HepG2 (cell line): ENCODE results near the gene EPHB4. TPM values are rescaled to one million over a fixed set of nuclear protein-coding genes. Genes with fewer than 3 reads are reported as not detected.
A peak's percentile ranks its signal among the peaks of the same experiment; 100 is the strongest.

ENCODE experiments used
- ADNP ChIP-seq: sonication (generic); formaldehyde crosslinking; IDR thresholded peaks from 2 replicates; pipeline ENCODE4 v1.4.0; 2020; ENCODE audit warnings: missing genetic modification reagents
- ARHGAP35 ChIP-seq: sonication (generic); formaldehyde crosslinking; IDR thresholded peaks from 2 replicates; pipeline ENCODE4 v1.9.0; 2022; ENCODE audit warnings: mild to moderate bottlenecking, inconsistent platforms, moderate library complexity, missing genetic modification reagents, borderline replicate concordance
- ARNT2 ChIP-seq: sonication (generic); formaldehyde crosslinking; IDR thresholded peaks from 2 replicates; pipeline ENCODE4 v1.8.0; 2022; ENCODE audit warnings: mild to moderate bottlenecking, low read depth, missing genetic modification reagents, moderate library complexity
- CSRNP2 ChIP-seq: sonication (generic); formaldehyde crosslinking; conservative IDR thresholded peaks from 2 replicates; pipeline ENCODE4 v1.8.0; 2022; ENCODE audit warnings: low read depth, missing genetic modification reagents
- FOXO1 ChIP-seq: sonication (generic); formaldehyde crosslinking; IDR thresholded peaks from 2 replicates; pipeline ENCODE4 v1.4.0; 2020; ENCODE audit warnings: missing genetic modification reagents
- GLI4 ChIP-seq: sonication (generic); formaldehyde crosslinking; IDR thresholded peaks from 2 replicates; pipeline ENCODE4 v1.5.1; 2020; ENCODE audit warnings: missing genetic modification reagents, mild to moderate bottlenecking, moderate library complexity, borderline replicate concordance
- MXI1 ChIP-seq: IDR thresholded peaks from 3 replicates; pipeline ENCODE4 v1.6.1; 2012; ENCODE audit warnings: low read depth, low read length, inconsistent platforms, borderline replicate concordance
- SP1 ChIP-seq, 2 experiments: fragments of 450-650 bp in 1 of 2; sonication (generic) in 1 of 2; formaldehyde crosslinking in 1 of 2; IDR thresholded peaks; 2 replicates each; pipeline versions ENCODE4 v1.4.0 to v1.6.1; 2016 to 2020; ENCODE audit warnings: missing genetic modification reagents in 1 of 2
- ZIK1 ChIP-seq: sonication (generic); formaldehyde crosslinking; IDR thresholded peaks from 2 replicates; pipeline ENCODE4 v1.5.0; 2020; ENCODE audit warnings: mild to moderate bottlenecking, low read depth, missing genetic modification reagents, borderline replicate concordance
- ZNF101 ChIP-seq: sonication (generic); formaldehyde crosslinking; IDR thresholded peaks from 2 replicates; pipeline ENCODE4 v1.4.0; 2020; ENCODE audit warnings: mild to moderate bottlenecking, low read depth, missing genetic modification reagents, borderline replicate concordance
- ZNF12 ChIP-seq: sonication (generic); formaldehyde crosslinking; IDR thresholded peaks from 2 replicates; pipeline ENCODE4 v1.5.0; 2020; ENCODE audit warnings: missing genetic modification reagents
- ZNF274 ChIP-seq: sonication (generic); formaldehyde crosslinking; IDR thresholded peaks from 2 replicates; pipeline ENCODE4 v1.5.1; 2020; ENCODE audit warnings: mild to moderate bottlenecking, missing genetic modification reagents
- ZNF30 ChIP-seq: sonication (generic); formaldehyde crosslinking; IDR thresholded peaks from 2 replicates; pipeline ENCODE4 v1.5.0; 2020; ENCODE audit warnings: mild to moderate bottlenecking, missing genetic modification reagents
- ZNF432 ChIP-seq: sonication (generic); formaldehyde crosslinking; IDR thresholded peaks from 2 replicates; pipeline ENCODE4 v1.5.0; 2020; ENCODE audit warnings: missing genetic modification reagents, mild to moderate bottlenecking, borderline replicate concordance
- ZNF468 ChIP-seq: sonication (generic); formaldehyde crosslinking; IDR thresholded peaks from 2 replicates; pipeline ENCODE4 v1.8.0; 2022; ENCODE audit warnings: mild to moderate bottlenecking, moderate library complexity, missing genetic modification reagents
- ZNF501 ChIP-seq: sonication (generic); formaldehyde crosslinking; IDR thresholded peaks from 2 replicates; pipeline ENCODE4 v1.5.1; 2020; ENCODE audit warnings: mild to moderate bottlenecking, moderate library complexity, missing genetic modification reagents
- ZNF556 ChIP-seq: sonication (generic); formaldehyde crosslinking; IDR thresholded peaks from 2 replicates; pipeline ENCODE4 v1.4.0; 2020; ENCODE audit warnings: mild to moderate bottlenecking, missing genetic modification reagents, borderline replicate concordance
- ZNF598 ChIP-seq: sonication (generic); formaldehyde crosslinking; IDR thresholded peaks from 2 replicates; pipeline ENCODE4 v1.5.1; 2020; ENCODE audit warnings: mild to moderate bottlenecking, missing genetic modification reagents, borderline replicate concordance
- ZNF781 ChIP-seq: sonication (generic); formaldehyde crosslinking; IDR thresholded peaks from 2 replicates; pipeline ENCODE4 v1.5.1; 2020; ENCODE audit warnings: borderline replicate concordance, mild to moderate bottlenecking, missing genetic modification reagents; ENCODE audit errors: not compliant biosample characterization
- ZNF790 ChIP-seq: sonication (generic); formaldehyde crosslinking; IDR thresholded peaks from 2 replicates; pipeline ENCODE4 v1.8.0; 2022; ENCODE audit warnings: missing genetic modification reagents, mild to moderate bottlenecking, borderline replicate concordance
- ZNF878 ChIP-seq: sonication (generic); formaldehyde crosslinking; IDR thresholded peaks from 2 replicates; pipeline ENCODE4 v1.8.1; 2023; ENCODE audit warnings: mild to moderate bottlenecking, missing genetic modification reagents, moderate library complexity
- ZSCAN12 ChIP-seq: sonication (generic); formaldehyde crosslinking; IDR thresholded peaks from 2 replicates; pipeline ENCODE4 v1.9.0; 2021; ENCODE audit warnings: mild to moderate bottlenecking, missing genetic modification reagents
- polyA plus RNA-seq, 8 experiments: library from polyadenylated mRNA; depleted of rRNA in 3 of 8; stranded (reverse) in 7 of 8; unstranded in 1 of 8; fragments of >200 nt; fragmentation: Illumina TruSeq in 4 of 8; extraction: Trizol in 4 of 8; gene quantifications; 2 replicates each; pipeline versions ENCODE4 v1.2.1 to v1.2.3, GENCODE V29; 2011 to 2016; ENCODE audit warnings: low read depth in 4 of 8, missing spikeins in 1 of 8, mixed read lengths in 1 of 8; ENCODE audit not compliant: insufficient read depth in 1 of 8
- total RNA-seq, 5 experiments: library from RNA; depleted of rRNA; stranded (reverse); fragments of >200 nt; fragmentation: Illumina TruSeq; extraction: Trizol; gene quantifications; 2 replicates each; pipeline ENCODE4 v1.2.3, GENCODE V29; 2016; ENCODE audit warnings: low read depth in 1 of 5
- TF ChIP-seq, protein P1 (sequence below): IDR thresholded peaks from 2 replicates; pipeline ENCODE4 v1.6.1; 2012; ENCODE audit warnings: inconsistent platforms
- TF ChIP-seq, protein P2 (sequence below): sonication (generic); formaldehyde crosslinking; IDR thresholded peaks from 2 replicates; pipeline ENCODE4 v1.8.0; 2022; ENCODE audit warnings: missing genetic modification reagents, mild to moderate bottlenecking, moderate library complexity, borderline replicate concordance
- TF ChIP-seq, protein P3 (sequence below): sonication (generic); formaldehyde crosslinking; IDR thresholded peaks from 2 replicates; pipeline ENCODE4 v1.8.1; 2023; ENCODE audit warnings: mild to moderate bottlenecking, missing genetic modification reagents, borderline replicate concordance

The EPHB4 gene
- total and polyA plus RNA-seq, 2 of the 13 experiments (the other 11 are each of a cell fraction or from before 2014, with no cell fraction given) = 61.4 to 69.6 TPM

DNA sequence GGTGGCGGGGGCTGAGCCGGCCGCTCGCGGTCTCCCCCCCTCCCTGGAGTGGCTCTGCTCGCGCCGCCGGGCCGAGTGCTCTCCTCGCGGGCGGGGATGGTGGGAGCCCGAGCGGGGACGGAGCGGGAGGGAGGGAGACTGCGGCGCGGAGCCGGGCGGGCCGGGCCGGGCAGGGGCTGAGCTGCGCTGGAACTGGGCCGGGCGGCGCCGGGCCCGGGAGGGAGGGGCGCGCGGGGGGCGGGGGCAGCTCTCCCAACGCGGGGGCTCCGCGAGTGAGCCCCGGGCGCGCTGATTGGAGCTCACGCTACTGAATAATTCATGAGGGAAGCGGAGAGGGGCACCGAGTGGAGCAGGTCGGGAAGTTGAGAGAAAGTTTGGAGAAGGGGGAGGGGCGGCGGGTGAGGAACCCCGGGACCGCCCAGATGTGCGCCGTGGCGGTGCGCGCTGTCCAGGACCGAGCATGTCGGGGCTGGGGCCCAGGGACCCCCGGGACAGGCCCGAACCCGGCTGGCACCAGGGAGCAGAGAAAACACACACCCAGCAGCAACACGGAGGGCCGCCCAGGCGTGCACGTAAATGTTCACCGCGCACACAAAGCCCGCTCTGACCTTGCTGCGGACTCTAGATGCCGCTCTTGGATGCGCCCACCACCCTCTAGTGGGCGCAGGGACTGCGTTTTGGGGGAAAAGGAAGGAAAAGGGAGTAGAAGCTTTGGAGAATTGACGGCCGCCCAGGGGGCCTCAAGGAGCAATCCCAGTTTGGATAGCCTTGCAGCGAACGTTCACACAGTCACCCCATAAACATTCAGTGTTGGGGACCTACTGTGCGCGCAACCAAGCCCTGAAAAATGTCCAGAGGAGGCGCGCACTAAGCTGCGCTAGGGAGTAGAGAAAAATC, at the start of gene EPHB4 (continued):
- TF ChIP-seq ZIK1 (CRISPR knock-in tag) (no peak), MXI1 (peak; percentile 16; the same call in 1 of the 3 replicates), ARNT2 (CRISPR knock-in tag) (peak; percentile 23; the same call in 1 of the 2 replicates), ZNF556 (CRISPR knock-in tag) (no peak; the same call in 1 of the 2 replicates), ZNF598 (CRISPR knock-in tag) (peak; percentile 84), ZNF432 (CRISPR knock-in tag) (no peak), ADNP (no peak; the same call in 1 of the 2 replicates), ZNF781 (CRISPR knock-in tag) (no peak), ZNF468 (CRISPR knock-in tag) (no peak), FOXO1 (CRISPR knock-in tag) (no peak), ZNF30 (CRISPR knock-in tag) (no peak), ZNF790 (CRISPR knock-in tag) (no peak), SP1 (IDR thresholded peaks at IDR 0.05) (no peak), SP1 (CRISPR knock-in tag; IDR thresholded peaks at IDR 0.05) (no peak), ZNF878 (CRISPR knock-in tag) (no peak), ZNF501 (CRISPR knock-in tag) (peak; percentile 59; the same call in 1 of the 2 replicates), ZSCAN12 (CRISPR knock-in tag) (peak; percentile 56; the same call in 1 of the 2 replicates), ZNF12 (CRISPR knock-in tag) (no peak), ARHGAP35 (CRISPR knock-in tag) (peak; percentile 53; the same call in 1 of the 2 replicates), CSRNP2 (no peak), GLI4 (CRISPR knock-in tag) (peak; percentile 68; the same call in 1 of the 2 replicates), ZNF101 (CRISPR knock-in tag) (no peak), ZNF274 (CRISPR knock-in tag) (peak; percentile 62; the same call in 1 of the 2 replicates)
- TF ChIP-seq, protein P1, sequence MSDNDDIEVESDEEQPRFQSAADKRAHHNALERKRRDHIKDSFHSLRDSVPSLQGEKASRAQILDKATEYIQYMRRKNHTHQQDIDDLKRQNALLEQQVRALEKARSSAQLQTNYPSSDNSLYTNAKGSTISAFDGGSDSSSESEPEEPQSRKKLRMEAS = peak; percentile 46
- TF ChIP-seq, protein P2, sequence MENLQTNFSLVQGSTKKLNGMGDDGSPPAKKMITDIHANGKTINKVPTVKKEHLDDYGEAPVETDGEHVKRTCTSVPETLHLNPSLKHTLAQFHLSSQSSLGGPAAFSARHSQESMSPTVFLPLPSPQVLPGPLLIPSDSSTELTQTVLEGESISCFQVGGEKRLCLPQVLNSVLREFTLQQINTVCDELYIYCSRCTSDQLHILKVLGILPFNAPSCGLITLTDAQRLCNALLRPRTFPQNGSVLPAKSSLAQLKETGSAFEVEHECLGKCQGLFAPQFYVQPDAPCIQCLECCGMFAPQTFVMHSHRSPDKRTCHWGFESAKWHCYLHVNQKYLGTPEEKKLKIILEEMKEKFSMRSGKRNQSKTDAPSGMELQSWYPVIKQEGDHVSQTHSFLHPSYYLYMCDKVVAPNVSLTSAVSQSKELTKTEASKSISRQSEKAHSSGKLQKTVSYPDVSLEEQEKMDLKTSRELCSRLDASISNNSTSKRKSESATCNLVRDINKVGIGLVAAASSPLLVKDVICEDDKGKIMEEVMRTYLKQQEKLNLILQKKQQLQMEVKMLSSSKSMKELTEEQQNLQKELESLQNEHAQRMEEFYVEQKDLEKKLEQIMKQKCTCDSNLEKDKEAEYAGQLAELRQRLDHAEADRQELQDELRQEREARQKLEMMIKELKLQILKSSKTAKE (CRISPR knock-in tag) = no peak
- TF ChIP-seq, protein P3, sequence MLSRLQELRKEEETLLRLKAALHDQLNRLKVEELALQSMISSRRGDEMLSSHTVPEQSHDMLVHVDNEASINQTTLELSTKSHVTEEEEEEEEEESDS (CRISPR knock-in tag) = no peak
